ENCODE results near the gene CEP128.

The CEP128 gene

GRCh38 chr14:80772504-80772903 lies 169.0 kb downstream of the CEP128 start:
- no peak for DNase-seq (ENCODE audit: low read depth in 2 of 2)

GRCh38 chr14:80771201-80771600 lies 170.3 kb downstream of the CEP128 start:
- no peak for DNase-seq (ENCODE audit: low read depth in 2 of 2)

- DNase-seq (ENCODE audit: low read depth in 2 of 2) = no peak
Observed at GRCh38 chr14:80770114-80770908, 171.2 kb downstream of the CEP128 start.

- no peak for DNase-seq (ENCODE audit: low read depth in 2 of 2)
Observed at GRCh38 chr14:80768646-80769045, 172.9 kb downstream of the CEP128 start.

- DNase-seq (ENCODE audit: low read depth in 2 of 2) = no peak
Observed at GRCh38 chr14:80764921-80765507, 176.5 kb downstream of the CEP128 start.

- no peak for DNase-seq (ENCODE audit: low read depth in 2 of 2)
Observed at GRCh38 chr14:80764496-80764895, 177.0 kb downstream of the CEP128 start.

GRCh38 chr14:80762641-80763228 lies 178.8 kb downstream of the CEP128 start:
- no peak for DNase-seq (ENCODE audit: low read depth in 2 of 2)

GRCh38 chr14:80754696-80755095 lies 186.8 kb downstream of the CEP128 start:
- no peak for DNase-seq (ENCODE audit: low read depth in 2 of 2)

- no peak for DNase-seq (ENCODE audit: low read depth in 2 of 2)
Observed at GRCh38 chr14:80751285-80751684, 190.3 kb downstream of the CEP128 start.

GRCh38 chr14:80726211-80726610 lies 215.3 kb downstream of the CEP128 start:
- no peak for DNase-seq (ENCODE audit: low read depth in 2 of 2)

- no peak for DNase-seq (ENCODE audit: low read depth in 2 of 2)
Observed at GRCh38 chr14:80718940-80719339, 222.6 kb downstream of the CEP128 start.

GRCh38 chr14:80714474-80714873 lies 227.1 kb downstream of the CEP128 start:
- no peak for DNase-seq (ENCODE audit: low read depth in 2 of 2)

- no peak for DNase-seq (ENCODE audit: low read depth in 2 of 2)
Observed at GRCh38 chr14:80713076-80713850, 228.3 kb downstream of the CEP128 start.

GRCh38 chr14:80705241-80705980 lies 236.1 kb downstream of the CEP128 start:
- DNase-seq (ENCODE audit: low read depth in 2 of 2) = no peak

- no peak for DNase-seq (ENCODE audit: low read depth in 2 of 2)
Observed at GRCh38 chr14:80700601-80701000, 240.9 kb downstream of the CEP128 start.

GRCh38 chr14:80699861-80700260 lies 241.7 kb downstream of the CEP128 start:
- no peak for DNase-seq (ENCODE audit: low read depth in 2 of 2)

- DNase-seq (ENCODE audit: low read depth in 2 of 2) = no peak
Observed at GRCh38 chr14:80698974-80699373, 242.6 kb downstream of the CEP128 start.

- DNase-seq (ENCODE audit: low read depth in 2 of 2) = no peak
Observed at GRCh38 chr14:80695869-80696268, 245.7 kb downstream of the CEP128 start.

GRCh38 chr14:80692903-80693302 lies 248.6 kb downstream of the CEP128 start:
- DNase-seq (ENCODE audit: low read depth in 2 of 2) = no peak

GRCh38 chr14:80681651-80682050 lies 259.9 kb downstream of the CEP128 start:
- DNase-seq (ENCODE audit: low read depth in 2 of 2) = no peak

GRCh38 chr14:80679273-80679672 lies 262.3 kb downstream of the CEP128 start:
- no peak for DNase-seq (ENCODE audit: low read depth in 2 of 2)

GRCh38 chr14:80678436-80678835 lies 263.1 kb downstream of the CEP128 start:
- DNase-seq (ENCODE audit: low read depth in 2 of 2) = no peak
